Endothelial cell of umbilical vein (primary cell): ENCODE data around the gene MRTFA.
"Not testable (repeated sequence)": the region's sequence is repeated elsewhere in the genome, so short reads cannot be mapped to it uniquely, and the experiment has no call there.

Source experiments
- CTCF ChIP-seq, 2 donors: IDR thresholded peaks; 1 replicate in 1 of 2; 2 replicates in 1 of 2; pipeline ENCODE4 v1.5.1; 2011; ENCODE audit warnings: low read length in 2 of 2, mild to moderate bottlenecking in 2 of 2, moderate library complexity in 2 of 2, control low read depth in 1 of 2, inconsistent platforms in 1 of 2, low read depth in 1 of 2; ENCODE audit not compliant: insufficient read depth in 1 of 2; ENCODE audit errors: extremely low read depth in 1 of 2
- EZH2 ChIP-seq: IDR thresholded peaks from 2 replicates; pipeline ENCODE4 v1.6.1; 2012; ENCODE audit warnings: borderline replicate concordance, low read depth, mild to moderate bottlenecking, moderate library complexity, low read length, inconsistent platforms; ENCODE audit not compliant: severe bottlenecking
- POLR2A ChIP-seq: IDR thresholded peaks from 2 replicates; pipeline ENCODE4 v1.6.1; 2012; ENCODE audit warnings: low read depth, mild to moderate bottlenecking, control low read depth, low read length

GRCh38 chr22:40500465-40500786, 136.1 kb downstream of the MRTFA start:
- TF ChIP-seq POLR2A; CTCF (IDR thresholded peaks at IDR 0.05; ENCODE audit: extremely low read depth in 1 of 2, insufficient read depth in 1 of 2, low read depth in 1 of 2, low read length in 2 of 2); EZH2: not testable (repeated sequence)
